Measurements from ENCODE around the gene TMEM259. TPM values are rescaled to one million over a fixed set of nuclear protein-coding genes. Genes with fewer than 3 reads are reported as not detected.

Gene TMEM259
- total and polyA plus RNA-seq, 2 of the 13 experiments (the other 11 are each of a cell fraction or from before 2014, with no cell fraction given): 64.7 to 164 TPM

GRCh38 chr19:984165-984967, 36.6 kb downstream of the TMEM259 start, which contains the start of gene WDR18 (continued):
- TF ChIP-seq ZBTB14 (CRISPR knock-in tag; IDR thresholded peaks at IDR 0.05): no peak
- TF ChIP-seq CREB1 (IDR thresholded peaks at IDR 0.05): peak; percentile 94
- peak; percentile 93 for TF ChIP-seq CREB1 (CRISPR knock-in tag; IDR thresholded peaks at IDR 0.05)
- TF ChIP-seq PLSCR1 (CRISPR knock-in tag; IDR thresholded peaks at IDR 0.05; ENCODE audit: borderline replicate concordance): no peak
- TF ChIP-seq ZZZ3 (CRISPR knock-in tag; IDR thresholded peaks at IDR 0.05; ENCODE audit: borderline replicate concordance): no peak
- TF ChIP-seq ZNF770 (CRISPR knock-in tag; IDR thresholded peaks at IDR 0.05): no peak; the same call in 1 of the 2 replicates
- TF ChIP-seq HNF1B (CRISPR knock-in tag; IDR thresholded peaks at IDR 0.05): peak; percentile 62
- TF ChIP-seq PRDM4 (CRISPR knock-in tag; IDR thresholded peaks at IDR 0.05; ENCODE audit: borderline replicate concordance): no peak
- no peak for TF ChIP-seq RELA (CRISPR knock-in tag; IDR thresholded peaks at IDR 0.05)
- no peak for TF ChIP-seq ZNF850 (CRISPR knock-in tag; conservative IDR thresholded peaks at IDR 0.05)
- no peak for TF ChIP-seq TP53 (CRISPR knock-in tag; conservative IDR thresholded peaks at IDR 0.05)
- no peak for TF ChIP-seq MIER2 (CRISPR knock-in tag; IDR thresholded peaks at IDR 0.05)
- TF ChIP-seq SP2 (CRISPR knock-in tag; IDR thresholded peaks at IDR 0.05): peak; percentile 63; the same call in 1 of the 2 replicates
- no peak for TF ChIP-seq THAP8 (CRISPR knock-in tag; IDR thresholded peaks at IDR 0.05; ENCODE audit: borderline replicate concordance)
- peak; percentile 43; the same call in 1 of the 2 replicates for TF ChIP-seq SIN3A (IDR thresholded peaks at IDR 0.05; ENCODE audit: borderline replicate concordance, low read depth, low read length)
- TF ChIP-seq SP1 (IDR thresholded peaks at IDR 0.05): no peak
- peak; percentile 67; the same call in 1 of the 2 replicates for TF ChIP-seq SP1 (CRISPR knock-in tag; IDR thresholded peaks at IDR 0.05)
- no peak for TF ChIP-seq MEIS2 (CRISPR knock-in tag; IDR thresholded peaks at IDR 0.05)
- no peak for TF ChIP-seq ZFP36L1 (CRISPR knock-in tag; IDR thresholded peaks at IDR 0.05)
- no peak for TF ChIP-seq SIX1 (CRISPR knock-in tag; IDR thresholded peaks at IDR 0.05; ENCODE audit: borderline replicate concordance)
- TF ChIP-seq ZSCAN12 (CRISPR knock-in tag; IDR thresholded peaks at IDR 0.05): no peak

Data from HepG2 (cell line).